GM18870 (cell line): ENCODE results near the gene SYK.

ENCODE experiments used
- ATAC-seq: cut with Tn5 transposase; IDR thresholded peaks from one replicate; pipeline ENCODE4 v1.9.1; 2021; ENCODE audit warnings: moderate library complexity; ENCODE audit not compliant: unreplicated experiment

SYK gene

GRCh38 chr9:90900130-90900529 is 98.5 kb downstream of the SYK start:
- ATAC-seq, result no peak

GRCh38 chr9:90901933-90902332 is 100.3 kb downstream of the SYK start:
- no peak for ATAC-seq

- ATAC-seq, result no peak
These were observed 102.3 kb downstream of the SYK start for GRCh38 chr9:90903766-90904424.

- ATAC-seq, result no peak
These were observed 103.3 kb downstream of the SYK start for GRCh38 chr9:90904706-90905478.

GRCh38 chr9:90905822-90906221 is 104.2 kb downstream of the SYK start:
- ATAC-seq, result no peak

GRCh38 chr9:90906316-90907055 is 104.9 kb downstream of the SYK start:
- ATAC-seq, result no peak

GRCh38 chr9:90907056-90907445 is 105.4 kb downstream of the SYK start:
- no peak for ATAC-seq

GRCh38 chr9:90907790-90908189 is 106.2 kb downstream of the SYK start:
- no peak for ATAC-seq

GRCh38 chr9:90909225-90909624 is 107.6 kb downstream of the SYK start:
- ATAC-seq, result peak; percentile 56

GRCh38 chr9:90909747-90910283 is 108.2 kb downstream of the SYK start:
- no peak for ATAC-seq

GRCh38 chr9:90914196-90914595 is 112.6 kb downstream of the SYK start:
- no peak for ATAC-seq

- ATAC-seq, result peak; percentile 69
These were observed 113.4 kb downstream of the SYK start for GRCh38 chr9:90914868-90915483.

- ATAC-seq, result no peak
These were observed 114.1 kb downstream of the SYK start for GRCh38 chr9:90915693-90916092.

GRCh38 chr9:90916147-90916734 is 114.6 kb downstream of the SYK start:
- ATAC-seq, result no peak

- no peak for ATAC-seq
These were observed 118.3 kb downstream of the SYK start for GRCh38 chr9:90919883-90920282.

- no peak for ATAC-seq
These were observed 119.5 kb downstream of the SYK start for GRCh38 chr9:90921104-90921503.

- no peak for ATAC-seq
These were observed 120.3 kb downstream of the SYK start for GRCh38 chr9:90921969-90922368.

- no peak for ATAC-seq
These were observed 124.1 kb downstream of the SYK start for GRCh38 chr9:90925581-90926257.

- no peak for ATAC-seq
These were observed 125.3 kb downstream of the SYK start for GRCh38 chr9:90926936-90927335.

GRCh38 chr9:90927496-90927895 is 125.9 kb downstream of the SYK start:
- ATAC-seq, result no peak
